Smooth muscle cell (in vitro differentiated cells): ENCODE data around the gene LYRM2. TPM values are rescaled to one million over a fixed set of nuclear protein-coding genes. Genes with fewer than 3 reads are reported as not detected.

ENCODE experiments used
- DNase-seq: peaks from one replicate; lab custom pipeline; 2025; ENCODE audit not compliant: unreplicated experiment; lab: John Stamatoyannopoulos, UW
- H2AFZ ChIP-seq: fragments of 200-600 bp; sonication (generic); 2 replicates; pipeline ENCODE4 v1.6.0; 2016; ENCODE audit warnings: antibody characterized with exemption, low read depth, mild to moderate bottlenecking
- H3F3A ChIP-seq: fragments of 200-600 bp; sonication (generic); 2 replicates; pipeline ENCODE4 v1.6.0; 2017; ENCODE audit warnings: antibody characterized with exemption, low read depth
- H3K27ac ChIP-seq: fragments of 200-600 bp; sonication (generic); 2 replicates; pipeline ENCODE4 v1.5.1; 2016; ENCODE audit warnings: low read depth, mild to moderate bottlenecking
- H3K27me3 ChIP-seq: fragments of 200-600 bp; sonication (generic); 2 replicates; pipeline ENCODE4 v1.6.1; 2016; ENCODE audit warnings: low read depth, mild to moderate bottlenecking
- H3K36me3 ChIP-seq: fragments of 200-600 bp; sonication (generic); 2 replicates; pipeline ENCODE4 v1.5.1; 2016; ENCODE audit warnings: low read depth
- H3K4me1 ChIP-seq: fragments of 200-600 bp; sonication (generic); 2 replicates; pipeline ENCODE4 v1.5.1; 2016; ENCODE audit warnings: low read depth
- H3K4me2 ChIP-seq: fragments of 200-600 bp; sonication (generic); 2 replicates; pipeline ENCODE4 v1.6.0; 2016; ENCODE audit warnings: mild to moderate bottlenecking
- H3K4me3 ChIP-seq: fragments of 200-600 bp; sonication (generic); 2 replicates; pipeline ENCODE4 v1.5.1; 2016; ENCODE audit warnings: mild to moderate bottlenecking
- H3K79me2 ChIP-seq: fragments of 200-600 bp; sonication (generic); 2 replicates; pipeline ENCODE4 v1.6.0; 2016; ENCODE audit warnings: low read depth, mild to moderate bottlenecking
- H3K9ac ChIP-seq: fragments of 200-600 bp; sonication (generic); 2 replicates; pipeline ENCODE4 v1.6.0; 2016; ENCODE audit warnings: low read depth
- H3K9me3 ChIP-seq: fragments of 200-600 bp; sonication (generic); replicated peaks from 2 replicates; pipeline ENCODE4 v1.5.1; 2016; ENCODE audit warnings: low read depth
- H4K20me1 ChIP-seq: fragments of 200-600 bp; sonication (generic); 2 replicates; pipeline ENCODE4 v1.6.0; 2016; ENCODE audit warnings: low read depth
- CTCF ChIP-seq: fragments of 200-600 bp; sonication (generic); IDR thresholded peaks from 2 replicates; pipeline ENCODE4 v1.5.1; 2017; ENCODE audit warnings: borderline replicate concordance, mild to moderate bottlenecking, antibody characterized with exemption; ENCODE audit not compliant: insufficient read depth, poor library complexity, severe bottlenecking
- WGBS: methylation state at CpG from one replicate; pipeline ENCODE4 v1.1.7; 2016; ENCODE audit warnings: low lambda C conversion rate; 5-methylcytosine and 5-hydroxymethylcytosine counted together
- polyA plus RNA-seq: library from polyadenylated mRNA; unstranded; fragments of >200 nt; fragmentation: Nextera tagmentation; extraction: Ambion mirVana; gene quantifications from 2 replicates; pipeline ENCODE4 v1.2.1, GENCODE V29; 2016
- total RNA-seq: library from RNA; depleted of rRNA; stranded (reverse); fragments of >200 nt; gene quantifications from 2 replicates; pipeline ENCODE4 v1.2.3, GENCODE V29; 2014

Gene LYRM2
- total and polyA plus RNA-seq, 2 experiments from 2014 or later = 17.9 to 35.5 TPM

- no peak for TF ChIP-seq CTCF
- Histone ChIP-seq H3K4me3 (no peak overlapping the region), H3K36me3 (no peaks in the 10 kb centered on the region), H3K4me2 (no peak overlapping the region), H3K79me2 (no peaks in the 10 kb centered on the region), H3K9ac (no peak overlapping the region), H3K27ac (no peak overlapping the region), H3K4me1 (peaks cover 34% of the 10 kb centered on the region), H3K9me3 (no peaks in the 10 kb centered on the region), H2AFZ (no peak overlapping the region), H3F3A (no peaks in the 10 kb centered on the region), H3K27me3 (no peaks in the 10 kb centered on the region), H4K20me1 (no peaks in the 10 kb centered on the region)
- 91% methylated on average over 6 of the region's 6 CpGs for WGBS
- DNase-seq = no peak
Measured at GRCh38 chr6:89567630-89568390, 70.7 kb downstream of the LYRM2 start.

GRCh38 chr6:89566930-89567629 lies 71.5 kb downstream of the LYRM2 start:
- Histone ChIP-seq H3K79me2 (no peaks in the 10 kb centered on the region), H3K9ac (no peak overlapping the region), H3K4me2 (no peak overlapping the region), H3K9me3 (no peaks in the 10 kb centered on the region), H3K4me3 (no peak overlapping the region), H3K36me3 (no peaks in the 10 kb centered on the region), H3K4me1 (peaks cover 41% of the 10 kb centered on the region), H3K27ac (no peak overlapping the region), H3F3A (no peaks in the 10 kb centered on the region), H4K20me1 (no peaks in the 10 kb centered on the region), H2AFZ (no peak overlapping the region), H3K27me3 (no peaks in the 10 kb centered on the region)
- no peak for TF ChIP-seq CTCF
- DNase-seq = no peak
- 95% methylated on average over 16 of the region's 16 CpGs for WGBS

DNA sequence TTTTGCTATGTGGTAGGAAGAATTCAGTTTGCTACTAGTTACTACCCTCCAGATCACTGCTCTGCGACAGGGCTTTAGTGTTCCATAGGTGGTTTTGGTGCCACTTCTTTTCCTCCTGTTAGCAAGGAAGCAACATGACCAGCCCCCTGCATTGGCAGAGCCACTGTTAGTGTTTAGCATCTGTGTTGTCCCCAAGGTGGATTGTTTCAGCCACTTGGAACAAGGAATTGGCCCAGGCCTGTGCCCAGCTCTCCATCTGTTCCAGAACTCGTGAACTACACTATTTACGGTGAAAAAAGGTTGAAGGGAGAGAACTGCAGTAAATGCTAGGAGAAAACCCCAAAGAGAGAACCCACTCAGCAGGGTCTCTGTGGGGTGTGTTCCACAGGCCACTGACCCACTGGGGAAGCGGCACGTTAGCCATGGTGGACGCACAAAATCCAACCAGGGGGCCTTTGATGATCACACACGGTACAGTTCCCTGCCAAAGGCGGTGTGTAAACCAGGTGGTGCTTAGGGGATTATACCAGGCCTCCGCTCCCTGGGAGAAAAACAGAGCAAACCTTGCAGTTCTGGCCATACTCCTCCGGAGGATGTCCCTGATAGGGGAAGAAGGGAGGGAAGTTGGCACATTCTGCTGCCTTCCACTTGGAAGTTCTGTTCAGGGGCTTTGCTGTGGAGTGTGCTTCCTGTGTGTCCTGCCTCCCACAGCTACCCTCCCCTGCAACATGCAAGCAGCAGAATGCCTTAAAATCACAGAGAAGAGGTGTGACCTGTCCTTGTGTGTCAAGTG lies 72.3 kb downstream of the LYRM2 start:
- H3K4me3 ChIP-seq = no peak overlapping the region
- H2AFZ ChIP-seq = no peak overlapping the region
- no peak overlapping the region for H3K9ac ChIP-seq
- H3F3A ChIP-seq = no peaks in the 10 kb centered on the region
- peaks cover 5% of the 10 kb centered on the region for H4K20me1 ChIP-seq
- H3K4me2 ChIP-seq = no peak overlapping the region
- peak overlapping the region; percentile 74 for H3K27ac ChIP-seq
- H3K4me1 ChIP-seq = peaks cover 46% of the 10 kb centered on the region
- TF ChIP-seq CTCF = no peak
- H3K79me2 ChIP-seq = no peaks in the 10 kb centered on the region
- WGBS = 92% methylated on average over 10 of the region's 10 CpGs
- H3K36me3 ChIP-seq = no peaks in the 10 kb centered on the region
- no peaks in the 10 kb centered on the region for H3K9me3 ChIP-seq
- no peaks in the 10 kb centered on the region for H3K27me3 ChIP-seq
- no peak for DNase-seq
